AG08395 (cell line): ENCODE measurements around the gene GRIP2.

Experiments
- DNase-seq: peaks from one replicate; pipeline ENCODE4 v3.0.0; 2012; ENCODE audit warnings: mixed read lengths, low spot score

Gene GRIP2

DNA sequence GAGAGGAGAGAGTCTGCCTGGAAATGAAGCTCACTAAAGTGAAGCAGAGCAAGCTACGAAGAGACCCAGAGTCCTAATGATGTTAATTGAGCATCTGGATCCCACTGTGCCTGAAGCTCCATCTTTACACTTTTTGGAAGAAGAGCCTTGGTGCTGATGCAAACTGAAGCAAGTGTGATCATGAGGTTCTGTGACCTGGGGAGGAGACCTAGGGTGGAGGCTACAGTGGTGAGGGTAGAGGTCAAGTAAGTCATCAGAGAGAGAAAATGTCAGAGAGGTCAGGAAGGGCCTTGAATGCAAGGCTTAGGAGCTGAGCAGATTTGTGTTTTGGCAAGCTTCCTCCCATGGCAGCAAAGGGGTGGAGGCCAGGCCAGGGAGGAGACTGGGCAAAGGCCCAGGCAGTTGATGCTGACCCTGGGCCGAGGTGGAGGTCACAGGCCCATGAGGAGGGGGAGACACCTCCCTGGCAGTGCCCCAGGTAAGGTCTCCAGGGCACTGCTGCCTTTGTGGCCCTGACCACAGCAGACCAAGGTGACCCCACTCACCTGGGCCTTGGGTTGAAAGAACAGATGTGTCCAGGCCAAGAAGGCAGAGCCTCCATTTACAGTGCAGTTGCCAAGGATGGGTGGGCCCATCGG, 1.6 kb downstream of the GRIP2 start:
- DNase-seq: no peak

DNA sequence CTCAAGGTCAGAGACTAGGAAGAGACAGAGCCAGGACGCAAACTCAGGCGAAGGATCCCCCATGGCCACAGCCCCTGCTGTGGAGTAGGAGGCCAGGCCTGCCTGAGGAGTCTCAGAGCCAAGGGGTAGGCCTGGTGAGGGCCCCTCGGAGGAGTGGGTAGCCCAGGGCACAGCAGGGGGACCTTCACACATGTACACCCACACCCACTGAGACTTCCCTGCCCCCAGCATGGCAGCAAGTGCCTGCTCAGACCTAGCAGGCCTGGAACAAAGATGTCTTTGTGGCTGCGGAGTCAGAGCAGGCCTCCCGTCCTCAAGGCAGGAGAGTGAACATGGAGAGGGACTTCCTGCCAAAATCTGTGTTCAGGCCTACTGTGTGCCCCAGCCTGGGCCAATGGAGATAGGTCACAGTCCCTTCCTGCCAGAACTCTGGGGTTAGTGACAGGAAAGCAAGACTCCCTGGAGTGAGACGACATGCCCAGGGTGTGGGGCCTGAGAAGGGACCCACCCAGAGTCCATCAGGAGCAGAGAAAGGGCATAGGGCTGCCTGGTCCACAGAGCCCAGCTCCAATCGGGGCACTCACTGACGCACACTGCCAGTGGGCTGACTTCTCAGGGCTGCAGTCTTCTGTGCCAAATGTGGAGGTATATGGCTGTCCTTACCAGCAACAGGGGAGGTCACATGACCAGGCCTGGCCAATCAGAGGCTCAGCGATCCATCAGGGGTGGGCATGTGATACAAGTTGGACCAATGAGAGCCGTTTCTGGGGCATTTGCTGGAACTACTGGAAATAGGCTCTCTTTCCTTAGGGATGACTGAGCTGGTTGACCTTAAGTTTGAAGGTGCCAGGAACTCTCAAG, 2.3 kb downstream of the GRIP2 start:
- DNase-seq: peak; percentile 28

DNA sequence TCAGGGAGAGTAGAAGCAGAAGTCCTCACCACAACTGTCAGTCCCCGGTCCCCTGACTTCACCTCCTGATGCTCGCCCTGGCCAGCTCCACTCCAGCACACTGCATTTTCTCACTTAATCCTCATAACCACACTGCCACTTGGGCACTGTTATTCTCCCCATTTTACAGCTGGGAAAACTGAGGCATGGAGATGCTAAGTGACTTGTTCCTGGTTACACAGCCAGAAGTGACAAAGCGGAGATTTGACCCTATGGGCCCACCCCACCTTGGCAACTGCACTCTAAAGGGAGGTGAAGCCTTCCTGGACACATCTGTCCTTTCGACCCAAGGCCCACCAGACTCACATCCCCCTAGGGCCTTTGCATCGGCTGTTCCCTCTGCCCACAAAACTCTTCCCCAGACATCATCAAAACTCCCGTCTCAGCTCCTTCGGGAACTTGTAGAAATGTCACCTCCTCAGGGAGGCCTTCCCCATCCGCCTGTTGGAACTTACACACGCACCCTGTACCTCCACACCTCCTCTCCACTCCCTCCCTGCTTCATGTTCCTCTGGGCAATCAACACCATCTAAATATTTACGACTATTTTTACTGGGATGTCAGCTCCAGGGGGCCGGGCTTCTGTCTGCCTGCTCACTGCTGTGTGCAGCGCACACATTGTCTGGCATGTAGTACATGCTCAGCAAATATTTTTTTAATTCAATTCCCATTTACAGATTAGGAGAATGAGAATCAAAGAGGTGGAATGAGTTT, 3.1 kb downstream of the GRIP2 start:
- DNase-seq: no peak

DNA sequence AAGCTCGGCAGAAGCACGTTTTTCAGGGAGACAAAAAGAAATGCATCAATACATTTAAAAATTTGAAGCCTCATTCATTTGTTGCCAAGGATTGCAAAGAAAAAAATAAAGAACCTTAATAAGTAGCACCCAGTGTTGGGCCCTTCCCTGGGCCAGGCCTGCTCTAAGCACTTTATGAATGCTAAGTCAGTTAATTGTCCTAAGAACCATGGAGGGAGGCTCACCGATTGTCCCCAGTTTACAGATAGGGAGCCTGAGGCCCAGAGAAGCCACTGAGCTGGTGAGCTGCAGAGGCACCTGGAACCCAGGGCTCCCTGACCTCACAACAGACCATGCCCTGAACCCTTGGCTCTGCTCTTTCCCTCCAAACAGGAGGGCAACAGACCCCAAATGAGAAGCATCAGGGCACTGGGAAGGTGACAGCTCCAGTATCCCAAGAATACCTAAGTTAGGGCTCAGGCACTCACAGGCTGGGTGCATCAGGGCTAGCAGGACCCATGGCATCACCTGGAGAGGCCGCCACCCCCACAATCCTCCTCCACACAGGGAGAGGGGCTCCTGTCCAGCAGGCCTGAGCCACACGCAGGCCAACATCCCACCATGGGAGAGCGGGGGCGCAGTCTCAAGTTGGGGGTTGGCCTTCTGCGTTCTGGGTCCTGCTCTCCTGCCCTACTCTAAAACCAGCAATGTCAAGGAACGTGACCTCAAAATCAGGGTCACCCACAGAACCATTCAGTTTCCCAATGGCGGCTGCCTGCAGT, 3.9 kb downstream of the GRIP2 start:
- no peak for DNase-seq

DNA sequence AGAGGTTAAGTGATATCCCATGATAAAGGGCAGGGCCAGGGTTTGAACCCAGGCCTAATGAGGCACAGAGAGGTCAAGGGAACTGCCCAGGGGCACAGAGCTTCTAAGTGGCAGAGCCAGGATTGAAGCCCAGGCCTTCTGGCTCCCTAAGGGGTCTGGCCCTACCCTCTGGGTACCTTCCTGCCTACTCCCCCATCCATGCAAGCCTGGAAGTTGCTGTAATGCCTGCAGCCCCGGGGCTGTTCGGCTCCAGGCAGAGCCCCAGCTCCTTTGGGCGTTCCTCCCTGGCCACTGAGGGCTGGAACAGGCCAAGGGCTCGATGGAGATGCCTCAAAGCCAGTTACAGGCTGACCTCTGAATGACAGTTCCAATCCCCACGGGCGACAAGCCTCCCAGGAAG, 4.5 kb downstream of the GRIP2 start:
- DNase-seq: no peak

DNA sequence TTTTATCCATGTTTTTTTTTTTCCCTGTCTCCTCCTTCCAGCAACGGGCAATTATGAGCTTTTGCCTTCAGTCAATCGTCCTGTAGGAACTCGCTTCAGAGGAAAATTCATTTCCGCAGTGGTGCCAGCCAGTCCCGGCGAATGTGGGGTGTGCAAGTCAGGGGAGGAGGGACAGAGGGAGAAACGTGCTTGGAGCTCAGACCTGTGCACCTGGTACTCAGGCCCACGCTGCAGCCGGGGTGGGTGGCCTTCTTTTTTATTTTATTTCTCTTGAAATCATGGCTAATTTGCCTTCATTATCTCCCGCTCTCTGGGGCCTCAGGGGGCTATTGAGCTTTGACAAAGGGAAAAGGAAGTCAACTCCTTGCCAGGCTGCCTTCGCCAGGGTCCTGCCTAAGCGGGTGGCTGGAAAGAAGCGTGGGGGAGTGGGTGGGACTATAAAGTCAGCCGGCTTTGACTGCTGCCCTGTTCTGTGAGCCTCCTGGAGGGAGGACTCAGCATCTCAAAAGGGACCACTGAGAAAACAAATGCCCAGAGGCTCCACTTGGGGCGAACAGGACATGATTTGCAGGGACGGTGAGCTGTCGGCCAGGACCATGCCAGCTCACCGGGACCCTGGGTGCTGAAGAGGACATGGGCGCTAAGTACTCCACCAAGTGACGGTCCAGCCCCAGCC, 5.5 kb downstream of the GRIP2 start:
- DNase-seq: no peak

DNA sequence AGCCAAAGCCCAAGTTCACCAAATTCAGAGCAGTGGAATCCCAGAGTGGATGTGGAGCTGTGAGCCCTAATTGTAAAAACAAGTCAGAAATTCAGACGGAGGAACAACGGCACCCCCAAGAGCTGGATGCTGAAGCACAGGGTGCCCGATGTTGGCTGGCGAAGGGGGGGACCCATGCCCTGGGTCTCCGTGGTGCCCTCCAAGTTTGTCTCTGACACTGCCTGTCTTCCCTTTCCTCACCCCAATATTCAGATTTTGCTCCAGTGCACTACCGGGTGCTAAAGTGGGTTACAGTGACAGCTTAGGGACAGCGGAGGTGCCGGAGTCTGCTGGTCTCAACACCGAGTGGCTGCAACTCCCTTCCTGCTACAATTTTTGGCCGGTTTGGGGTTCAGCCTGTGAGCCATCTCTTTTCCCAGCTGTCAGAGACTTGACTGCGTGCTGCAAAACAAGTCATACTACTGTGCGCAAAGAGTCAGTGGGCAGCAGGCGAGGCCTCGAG, 6.6 kb downstream of the GRIP2 start:
- no peak for DNase-seq

DNA sequence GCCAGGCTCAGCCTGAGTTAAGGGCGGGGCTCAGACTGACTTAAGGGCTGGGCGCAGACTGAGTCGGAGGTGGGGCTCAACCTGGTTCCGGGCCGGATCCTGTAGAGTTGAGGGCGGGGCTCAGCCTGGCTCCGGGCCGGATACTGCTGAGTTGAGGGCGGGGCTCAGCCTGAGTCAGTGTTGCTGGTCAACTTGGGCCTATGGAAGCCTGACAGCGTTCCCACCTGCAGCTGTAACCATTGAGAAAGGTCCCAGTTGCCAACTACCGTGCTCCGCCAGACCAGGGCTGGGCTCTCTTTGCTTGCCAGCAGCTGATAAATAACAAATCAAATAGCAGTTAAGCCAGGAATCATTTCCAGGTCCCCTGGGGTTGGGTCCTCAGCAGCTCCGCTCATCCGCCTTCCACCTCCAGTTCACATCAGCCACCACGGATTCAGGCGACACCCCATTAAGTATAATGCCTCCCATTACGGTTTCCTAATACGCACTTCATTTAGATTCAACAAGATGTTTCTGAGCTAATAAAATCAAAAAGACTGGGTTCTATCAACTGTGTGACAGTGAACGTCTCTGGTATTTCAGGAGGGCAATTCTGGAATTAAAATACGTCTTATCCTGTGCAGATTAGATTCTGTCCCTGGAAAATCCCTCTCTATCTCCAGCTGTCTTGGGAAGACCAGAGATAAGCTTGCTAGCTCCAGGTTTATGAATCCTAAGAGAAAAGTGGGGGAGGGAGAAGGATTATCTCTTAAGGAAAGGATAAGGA, 7.3 kb downstream of the GRIP2 start:
- no peak for DNase-seq

DNA sequence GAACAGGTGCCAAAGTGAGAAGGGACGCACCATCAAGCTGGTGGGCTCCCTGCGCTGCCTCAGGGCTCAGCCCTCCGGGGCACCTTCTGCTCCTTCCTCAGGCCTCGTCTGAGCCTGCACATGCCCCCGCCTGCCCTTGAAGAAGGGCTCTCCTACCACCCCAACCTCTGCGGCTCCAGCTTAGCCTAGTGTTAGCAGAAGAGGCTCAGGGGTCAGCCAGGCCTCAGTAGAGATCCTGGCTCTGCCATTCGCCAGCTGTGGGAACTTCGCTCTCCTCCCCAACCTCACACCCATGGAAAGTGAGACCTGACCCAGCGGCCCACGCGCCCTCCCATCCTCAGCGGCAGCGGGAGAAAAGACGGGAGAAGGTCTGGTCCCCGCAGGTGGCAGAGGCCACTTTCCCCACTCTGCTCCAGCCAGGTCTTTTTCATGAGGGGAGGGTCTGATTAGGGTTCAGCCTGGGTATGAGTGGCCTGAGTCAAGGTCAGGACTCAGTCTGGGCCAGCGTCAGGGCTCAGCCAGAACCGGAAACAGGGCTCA, 8.2 kb downstream of the GRIP2 start:
- no peak for DNase-seq

DNA sequence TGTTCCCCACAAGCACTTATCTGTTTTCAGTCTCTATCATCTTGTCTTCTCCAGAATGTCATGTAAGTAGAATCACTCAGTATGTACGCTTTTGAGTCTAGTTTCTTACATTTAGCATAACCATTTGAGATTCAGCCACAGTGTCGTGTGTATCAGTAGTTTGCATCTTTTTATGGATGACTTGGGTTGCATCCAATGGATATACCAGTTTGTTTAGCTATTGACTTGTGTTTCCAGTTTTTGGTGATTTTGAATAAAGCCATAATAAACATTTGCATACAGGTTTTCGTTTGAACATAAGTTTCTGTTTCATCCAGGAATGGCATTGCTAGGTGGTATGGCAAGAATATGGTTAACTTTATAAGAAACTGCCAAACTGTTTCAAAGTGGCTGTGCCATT, 12.1 kb downstream of the GRIP2 start:
- no peak for DNase-seq

DNA sequence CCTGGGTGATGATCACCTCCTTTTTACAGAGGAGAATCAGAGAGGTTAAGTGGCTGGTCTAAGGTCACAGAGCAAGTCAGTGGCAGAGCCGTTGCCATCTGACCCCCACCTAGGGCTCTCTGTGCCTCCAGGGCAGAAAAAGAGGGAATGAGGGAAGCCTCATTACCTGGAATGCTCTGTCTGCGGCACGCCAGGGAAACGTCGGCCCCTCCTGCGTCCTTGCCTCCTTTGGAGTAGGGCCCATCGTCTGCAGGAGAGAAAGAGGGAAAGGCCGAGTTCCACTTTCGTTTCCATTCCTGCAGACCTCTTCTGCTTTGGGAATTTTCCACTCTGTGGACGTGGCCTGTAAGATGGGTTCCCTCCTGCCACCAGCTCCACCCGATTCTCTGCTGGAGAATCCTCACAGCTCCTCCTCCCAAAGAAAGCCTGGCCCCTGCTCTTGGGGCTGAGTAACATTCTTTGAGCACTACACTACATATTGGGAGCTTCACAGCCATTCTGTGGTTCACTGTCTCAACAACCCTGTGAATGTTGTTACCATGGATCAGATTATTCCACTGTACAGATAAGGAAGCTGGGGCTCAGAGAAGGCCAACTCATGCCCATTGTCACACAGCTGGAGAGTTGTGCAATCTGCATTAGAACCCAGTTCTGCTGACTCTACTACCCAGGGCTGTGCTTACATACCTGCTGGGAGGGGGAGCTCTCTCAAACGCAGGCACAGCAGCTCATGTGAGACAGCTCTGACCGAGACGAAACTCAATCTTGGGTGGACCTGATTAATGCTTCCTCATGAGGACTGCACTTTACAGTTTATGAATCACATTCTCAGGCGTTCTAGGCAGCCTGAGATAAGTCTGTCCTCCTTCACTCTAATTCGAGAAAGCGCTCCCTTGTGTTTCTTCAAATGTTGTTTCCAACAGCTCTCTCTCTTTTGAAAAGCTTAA, 14.2 kb downstream of the GRIP2 start:
- DNase-seq: peak; percentile 91

DNA sequence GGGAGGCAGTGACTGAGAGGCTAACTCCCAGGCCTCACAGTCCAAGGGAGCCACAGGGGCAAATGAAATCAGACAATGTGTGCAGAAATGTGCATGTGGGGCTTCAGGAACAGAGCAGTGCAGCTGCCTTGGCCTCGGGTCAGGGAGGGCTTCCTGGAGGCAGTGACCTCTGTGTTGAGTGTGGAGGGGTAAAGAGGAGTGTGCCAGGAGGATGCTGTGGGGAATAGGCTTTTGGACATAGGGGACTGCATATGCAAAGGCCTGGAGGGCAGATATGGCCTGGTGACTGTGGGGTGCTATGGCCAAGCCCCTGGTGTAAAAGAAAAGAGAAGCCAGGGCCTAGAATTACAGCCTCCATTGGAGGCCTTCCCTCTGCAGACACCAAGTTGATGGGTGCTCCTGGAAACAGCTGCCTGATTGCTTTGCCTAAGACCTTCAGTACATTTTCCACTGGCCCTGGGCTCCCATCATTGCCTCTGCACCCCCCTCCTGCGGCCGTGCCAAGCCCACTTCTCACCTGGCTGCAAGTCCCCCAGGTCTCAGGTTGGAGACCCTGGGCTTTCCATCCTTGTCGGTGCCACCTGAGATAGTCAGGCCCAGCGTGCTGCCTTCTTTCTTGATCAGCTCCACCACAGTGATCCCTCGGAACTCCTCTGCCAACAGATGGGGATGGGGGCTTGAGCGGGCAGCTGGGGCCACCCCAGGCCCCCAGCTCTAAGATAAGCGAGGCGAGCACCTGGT, 15.1 kb downstream of the GRIP2 start:
- DNase-seq: no peak

DNA sequence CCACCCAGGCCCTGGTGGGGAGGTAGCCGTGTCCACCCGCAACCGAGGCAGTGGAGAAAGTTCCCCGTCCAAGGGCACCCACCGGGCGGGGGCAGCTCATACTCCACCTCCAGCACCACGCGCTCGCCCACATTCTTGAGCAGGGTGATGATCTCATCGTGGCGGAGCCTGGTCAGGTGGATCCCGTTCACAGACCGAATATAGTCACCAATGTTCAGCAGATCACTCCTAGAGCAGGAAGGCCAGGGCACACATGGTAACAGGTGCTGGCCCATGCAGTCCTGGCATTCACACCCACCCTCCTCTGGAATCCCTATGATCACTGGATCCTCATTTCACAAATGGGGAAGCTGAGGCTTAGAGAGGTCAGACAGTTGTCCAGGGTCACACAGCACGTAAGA, 15.8 kb downstream of the GRIP2 start:
- DNase-seq: no peak

DNA sequence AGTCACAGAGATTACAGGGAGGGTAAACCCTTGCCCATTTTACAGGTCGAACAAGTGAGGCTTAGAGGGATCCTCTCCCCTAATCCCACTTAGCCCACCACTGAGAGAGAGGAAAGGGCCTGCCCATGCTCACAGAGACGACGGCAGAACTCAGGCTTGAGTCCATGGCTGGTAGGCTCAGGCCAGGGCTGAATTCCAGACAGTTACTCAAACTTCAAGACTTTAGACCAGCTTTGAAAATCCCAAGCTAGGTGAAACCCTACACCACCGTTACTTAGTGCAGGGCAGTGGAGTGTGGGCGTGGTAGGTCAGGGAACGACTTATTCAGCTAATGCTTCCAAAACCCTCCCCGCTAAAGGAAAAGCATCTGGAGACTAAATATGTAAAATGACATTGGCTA, 16.4 kb downstream of the GRIP2 start:
- no peak for DNase-seq

DNA sequence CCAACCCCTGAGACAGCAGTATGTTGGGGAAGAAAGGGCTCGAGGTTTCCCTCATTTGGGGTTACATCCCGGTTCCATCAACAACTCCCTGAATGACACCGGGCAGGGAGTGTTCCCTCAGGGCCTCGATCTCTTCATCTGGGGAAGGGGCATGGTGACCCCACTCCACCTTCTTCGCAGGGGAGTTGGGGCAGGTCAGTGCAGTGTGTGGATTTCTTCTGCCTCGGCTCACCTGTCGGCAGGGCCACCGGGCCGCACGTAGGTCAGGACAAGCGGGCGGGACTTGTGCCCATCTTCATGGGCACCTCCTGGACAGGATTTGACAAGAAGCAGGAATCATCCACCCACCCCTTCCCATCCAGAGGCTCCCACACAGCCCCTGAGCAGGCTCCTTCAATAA, 17.4 kb downstream of the GRIP2 start:
- DNase-seq: no peak

DNA sequence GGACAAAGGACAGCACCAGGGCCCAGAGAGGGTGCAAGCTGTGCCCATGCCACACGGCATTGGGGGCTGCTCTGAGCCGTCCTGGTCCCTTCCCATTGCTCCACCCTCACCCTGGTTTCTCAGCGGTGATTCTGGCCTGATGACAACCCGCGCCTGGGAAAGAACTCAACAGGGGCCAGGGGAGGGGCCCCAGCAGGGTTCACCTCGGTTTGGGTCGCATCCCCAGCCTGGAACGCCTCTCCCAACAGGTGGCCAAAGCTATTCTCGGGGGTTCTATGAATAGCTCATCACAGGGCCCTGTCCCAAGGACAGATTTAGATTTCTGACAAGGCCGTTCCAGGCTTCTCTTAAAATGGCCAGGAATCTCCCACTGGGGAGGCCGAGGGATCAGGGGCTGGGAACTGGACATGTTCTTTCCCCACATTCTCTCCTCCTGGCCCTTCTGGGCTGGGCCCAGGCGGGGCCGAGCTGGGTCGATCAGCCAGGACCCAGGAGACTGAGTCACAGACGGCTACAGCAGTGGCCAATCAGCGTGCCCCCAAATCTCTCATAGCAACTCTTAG, 17.9 kb downstream of the GRIP2 start:
- no peak for DNase-seq

DNA sequence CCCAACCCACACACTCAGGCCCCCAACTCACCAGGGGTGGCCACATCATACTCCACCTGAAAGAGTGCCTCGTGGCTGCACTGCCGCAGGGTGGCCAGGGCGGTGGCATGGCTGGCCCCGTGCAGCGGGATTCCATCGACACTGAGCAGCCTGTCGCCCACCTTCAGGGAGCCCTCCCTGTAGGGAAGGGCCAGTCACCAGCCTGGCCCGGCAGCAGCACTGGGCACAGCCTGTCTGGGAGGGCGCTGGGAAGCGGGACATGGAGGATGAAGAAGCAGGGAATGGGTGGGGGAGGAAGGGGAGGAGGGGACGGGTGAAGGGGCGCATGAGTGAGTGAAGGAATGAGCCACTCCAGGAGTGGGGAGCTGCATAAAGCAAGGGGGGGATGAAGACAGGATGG, 18.5 kb downstream of the GRIP2 start:
- DNase-seq: no peak

DNA sequence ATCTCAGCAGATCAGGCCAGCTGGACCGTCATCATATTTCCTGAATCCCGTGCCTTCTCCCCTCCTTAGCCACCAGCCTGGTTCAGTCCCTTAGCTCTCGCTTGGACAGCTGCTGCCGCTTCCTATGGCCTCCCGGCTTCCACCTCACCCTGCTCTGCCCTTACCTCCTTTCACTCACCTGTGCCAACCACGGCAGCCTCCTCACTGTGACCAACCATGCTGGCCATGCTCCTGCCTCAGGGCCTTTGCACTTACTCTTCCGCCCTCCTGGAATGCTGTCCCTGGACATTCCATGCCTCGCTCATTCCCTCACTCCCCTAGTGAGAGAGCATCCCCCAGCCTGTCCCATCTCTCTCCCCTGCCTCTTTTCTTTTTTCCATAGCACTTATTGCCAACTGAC, 19.2 kb downstream of the GRIP2 start:
- DNase-seq: no peak
